BE2C (cell line): ENCODE results near the gene AFG1L.

Experiments
- DNase-seq: peaks from one replicate; pipeline ENCODE4 v3.0.0-alpha.2; 2020
- H3K27me3 ChIP-seq: fragments of 250-450 bp; sonication (Bioruptor Pico); 2 replicates; pipeline ENCODE4 v1.5.1; 2020; ENCODE audit warnings: mild to moderate bottlenecking
- H3K36me3 ChIP-seq: fragments of 250-450 bp; sonication (Bioruptor Pico); 2 replicates; pipeline ENCODE4 v1.5.1; 2020; ENCODE audit warnings: mild to moderate bottlenecking
- H3K4me1 ChIP-seq: fragments of 250-450 bp; sonication (Bioruptor Pico); 2 replicates; pipeline ENCODE4 v1.5.1; 2020
- H3K4me3 ChIP-seq: 2 replicates; pipeline ENCODE4 v1.5.1; 2011; ENCODE audit warnings: low read depth, low read length
- H3K9me3 ChIP-seq: fragments of 250-450 bp; sonication (Bioruptor Pico); 2 replicates; pipeline ENCODE4 v1.5.1; 2020
- CTCF ChIP-seq: IDR thresholded peaks from 2 replicates; pipeline ENCODE4 v1.5.1; 2012; ENCODE audit warnings: mild to moderate bottlenecking, low read depth, low read length

Gene AFG1L

GRCh38 chr6:108469316-108469715 lies 174.5 kb downstream of the AFG1L start:
- Histone ChIP-seq H3K4me1 (no peaks in the 10 kb centered on the region), H3K4me3 (no peak overlapping the region), H3K27me3 (no peaks in the 10 kb centered on the region), H3K36me3 (no peaks in the 10 kb centered on the region), H3K9me3 (no peaks in the 10 kb centered on the region)
- no peak for TF ChIP-seq CTCF
- no peak for DNase-seq

- Histone ChIP-seq H3K27me3 (no peaks in the 10 kb centered on the region), H3K36me3 (no peaks in the 10 kb centered on the region), H3K4me3 (no peak overlapping the region), H3K4me1 (no peaks in the 10 kb centered on the region), H3K9me3 (no peaks in the 10 kb centered on the region)
- DNase-seq: no peak
- no peak for TF ChIP-seq CTCF
Measured at GRCh38 chr6:108473197-108473596, 178.3 kb downstream of the AFG1L start.

GRCh38 chr6:108476376-108476775 lies 181.5 kb downstream of the AFG1L start:
- no peaks in the 10 kb centered on the region for H3K36me3 ChIP-seq
- no peak for DNase-seq
- H3K4me3 ChIP-seq: no peak overlapping the region
- H3K27me3 ChIP-seq: no peaks in the 10 kb centered on the region
- TF ChIP-seq CTCF: no peak
- no peaks in the 10 kb centered on the region for H3K4me1 ChIP-seq
- H3K9me3 ChIP-seq: no peaks in the 10 kb centered on the region

- no peak for DNase-seq
- no peak for TF ChIP-seq CTCF
Measured at GRCh38 chr6:108476847-108477430, 182.1 kb downstream of the AFG1L start.

GRCh38 chr6:108482559-108482958 lies 187.7 kb downstream of the AFG1L start:
- TF ChIP-seq CTCF: no peak
- H3K4me3 ChIP-seq: no peak overlapping the region
- H3K9me3 ChIP-seq: no peaks in the 10 kb centered on the region
- H3K36me3 ChIP-seq: no peaks in the 10 kb centered on the region
- H3K27me3 ChIP-seq: no peaks in the 10 kb centered on the region
- no peak for DNase-seq
- H3K4me1 ChIP-seq: no peaks in the 10 kb centered on the region

More at GRCh38 chr6:108476847-108477430, 182.1 kb downstream of the AFG1L start:
- Histone ChIP-seq H3K4me1 (no peaks in the 10 kb centered on the region), H3K4me3 (no peak overlapping the region), H3K27me3 (no peaks in the 10 kb centered on the region), H3K36me3 (no peaks in the 10 kb centered on the region), H3K9me3 (no peaks in the 10 kb centered on the region)

- no peak for DNase-seq
- no peaks in the 10 kb centered on the region for H3K27me3 ChIP-seq
- H3K36me3 ChIP-seq: no peaks in the 10 kb centered on the region
- no peak overlapping the region for H3K4me3 ChIP-seq
- no peak for TF ChIP-seq CTCF
- no peaks in the 10 kb centered on the region for H3K4me1 ChIP-seq
- H3K9me3 ChIP-seq: no peaks in the 10 kb centered on the region
Measured at GRCh38 chr6:108484016-108484415, 189.2 kb downstream of the AFG1L start.
